GM18517 (cell line): ENCODE data around the gene PCSK7.

Experiments used
- ATAC-seq: cut with Tn5 transposase; IDR thresholded peaks from one replicate; pipeline ENCODE4 v1.9.1; 2021; ENCODE audit warnings: mild to moderate bottlenecking, moderate library complexity; ENCODE audit not compliant: unreplicated experiment

PCSK7 gene

DNA sequence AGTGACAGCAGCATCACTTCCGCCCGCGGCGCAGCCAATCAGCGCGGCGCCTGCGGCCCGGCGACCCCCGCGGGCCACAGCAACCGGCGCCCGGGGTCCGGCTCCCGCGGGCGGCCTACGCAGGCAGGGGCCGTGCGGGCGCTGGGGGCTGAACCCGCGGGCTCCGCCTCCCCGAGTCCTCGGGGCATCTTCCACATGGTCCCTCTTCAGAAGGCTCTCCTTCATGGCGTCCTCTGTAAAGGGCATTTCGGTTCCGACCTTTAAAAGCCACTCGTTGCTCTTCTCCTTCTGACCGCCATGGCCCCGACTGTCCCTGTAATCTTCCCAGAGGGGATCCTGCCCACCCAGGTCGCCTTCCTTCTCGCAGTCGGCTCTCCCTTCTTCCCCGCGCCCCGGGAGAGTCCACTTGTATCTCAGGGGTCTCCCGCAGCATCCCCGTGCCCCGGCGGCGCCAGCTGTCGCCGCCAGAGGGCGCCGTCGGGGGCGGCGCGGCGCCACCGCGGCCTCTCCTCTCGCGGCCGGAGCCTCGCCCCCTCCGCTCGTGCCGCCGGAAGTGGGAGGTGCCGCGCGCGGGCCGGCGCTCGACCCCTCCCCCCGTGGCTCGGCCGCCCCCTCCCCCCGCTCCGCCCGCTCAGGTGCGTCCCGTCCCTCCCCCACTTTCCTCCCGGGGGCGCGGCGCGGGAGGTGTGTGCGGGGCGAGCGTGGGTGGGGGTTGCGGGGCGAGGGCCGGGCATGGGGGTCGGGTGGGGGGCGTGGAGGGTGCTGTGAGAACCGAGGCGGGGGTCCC is 412 bp upstream of the PCSK7 start, which contains the start of gene RNF214:
Gene RNF214 (plus strand): TSS at position 580 of the 787 bp plus-strand sequence. CDS start 1,602 bp downstream, outside the sequence.
- peak; percentile 55 for ATAC-seq

DNA sequence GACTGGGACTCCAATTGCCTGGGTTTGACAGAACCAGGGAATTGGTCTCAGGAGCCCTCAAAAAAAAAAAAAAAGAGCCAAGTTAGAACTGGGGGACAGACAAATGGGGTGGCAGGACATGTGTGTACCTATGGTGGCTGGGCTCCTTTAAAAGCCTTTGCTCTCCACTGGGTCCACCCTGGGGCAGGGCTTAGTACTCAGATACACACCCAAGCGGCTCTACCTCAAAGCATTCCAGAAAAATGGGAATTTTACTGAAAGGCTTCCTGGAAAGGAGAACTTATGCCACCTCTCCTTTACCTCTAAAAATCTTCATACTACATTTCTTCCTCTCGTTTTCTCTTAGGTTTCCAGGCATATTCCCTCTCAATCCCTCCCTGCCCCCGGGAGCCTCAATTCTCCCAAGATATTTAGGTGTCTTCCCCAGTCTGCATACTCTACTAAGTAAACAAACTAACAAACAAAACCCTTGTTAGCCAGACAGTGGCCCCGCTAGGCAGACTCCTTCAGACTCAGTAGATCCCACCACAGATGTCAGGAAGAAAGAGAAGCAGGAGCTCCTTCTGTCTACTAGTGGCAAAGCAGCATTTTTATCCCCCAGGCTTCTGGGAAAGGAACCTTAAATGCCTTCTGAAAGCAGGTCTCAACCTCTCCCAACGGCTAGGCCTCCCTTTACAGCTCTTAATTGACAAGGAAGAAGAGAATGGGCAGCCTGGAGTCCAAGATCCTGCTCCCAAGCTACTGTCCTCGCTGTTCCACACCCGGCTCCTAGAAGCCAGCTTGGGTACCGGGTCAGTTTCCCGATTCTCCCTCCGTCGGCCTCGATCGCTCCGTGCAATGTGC is 653 bp downstream of the PCSK7 start:
- ATAC-seq, result no peak

DNA sequence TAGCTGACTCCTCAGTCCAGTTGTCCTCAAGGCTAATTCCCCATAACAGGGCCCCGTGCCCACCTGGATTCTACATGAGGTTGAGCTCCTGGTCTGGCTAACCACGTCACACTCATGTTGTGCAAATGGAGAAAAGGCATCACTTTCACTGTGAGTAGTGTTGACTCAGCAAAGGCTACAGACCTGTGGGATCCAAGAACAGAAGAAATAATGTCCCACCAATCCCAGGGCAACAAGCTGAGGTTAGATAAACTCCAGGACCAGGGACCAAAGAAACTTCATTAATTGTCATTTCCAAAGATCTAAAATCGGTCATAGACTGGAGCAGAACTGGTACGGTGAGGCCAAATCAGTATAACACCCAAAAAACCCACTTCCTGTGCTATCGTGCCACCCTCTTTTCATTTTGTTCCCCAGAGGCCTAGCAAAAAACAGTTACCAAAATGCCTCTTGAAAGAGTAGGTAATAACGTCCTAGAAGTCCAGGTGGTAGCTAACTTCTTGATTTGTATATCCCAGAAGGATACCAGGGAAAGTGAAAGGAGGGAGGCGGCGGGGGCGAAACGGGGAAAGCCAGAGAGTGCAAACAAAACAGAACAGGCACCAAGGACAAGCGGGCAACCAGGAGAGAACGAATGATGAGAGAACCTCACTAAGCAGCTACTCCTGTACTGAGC is 1.4 kb downstream of the PCSK7 start:
- no peak for ATAC-seq

DNA sequence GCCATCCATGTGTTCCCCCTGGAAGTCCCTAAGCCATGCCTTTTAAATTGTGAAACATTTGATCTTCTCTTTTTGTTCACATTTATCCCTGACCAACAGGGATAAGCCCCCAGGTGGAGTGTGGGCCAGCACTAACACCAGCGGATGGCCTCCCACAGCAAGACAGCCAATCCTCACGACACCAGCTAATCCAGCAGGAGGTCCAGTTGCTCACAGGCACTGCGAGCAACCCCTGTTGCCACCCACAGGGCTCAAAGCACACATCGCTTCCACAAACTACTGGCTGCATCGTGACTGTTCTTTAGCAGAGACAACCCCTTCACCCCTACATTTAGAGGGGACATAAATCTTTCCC is 2.0 kb downstream of the PCSK7 start:
- ATAC-seq, result no peak

DNA sequence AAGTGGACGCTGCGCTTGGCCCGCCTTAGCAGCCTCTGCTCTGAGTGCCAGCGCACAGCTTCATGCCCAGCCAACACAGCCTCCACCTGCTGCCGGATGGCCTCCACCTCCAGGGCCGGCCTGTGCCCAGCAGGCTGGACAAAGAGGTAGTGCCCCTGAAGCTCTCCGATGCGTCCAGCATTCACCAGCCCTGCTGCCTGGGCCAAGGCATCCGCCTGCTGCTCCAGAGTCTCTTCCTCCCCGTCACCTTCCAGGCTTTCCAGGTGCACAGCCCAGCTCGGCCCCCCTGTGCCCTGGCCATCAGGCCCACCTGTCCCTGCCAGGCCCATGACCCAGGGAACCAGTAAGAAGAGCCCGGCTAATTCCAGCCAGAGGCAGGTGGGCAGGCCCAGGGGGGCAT is 2.5 kb downstream of the PCSK7 start:
- no peak for ATAC-seq

DNA sequence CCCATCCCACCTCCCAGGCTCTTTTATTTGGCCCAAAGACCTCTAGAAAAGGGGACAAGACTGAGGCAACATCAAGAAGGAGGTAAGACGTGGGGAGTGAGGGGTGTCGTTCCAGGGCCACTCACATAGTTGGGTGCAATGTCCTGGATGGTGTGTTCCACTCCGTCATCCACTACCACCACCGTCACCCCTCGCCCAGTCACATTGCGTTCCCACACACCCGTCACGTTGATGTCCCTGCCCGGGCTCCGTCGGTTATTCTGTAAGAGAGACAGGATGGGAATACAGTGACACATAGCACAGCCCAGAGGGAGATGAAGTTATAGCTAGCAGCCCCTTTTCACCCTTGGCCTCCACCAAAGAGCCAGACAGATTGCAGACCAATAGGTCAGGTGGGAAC is 3.8 kb downstream of the PCSK7 start:
- ATAC-seq, result no peak

DNA sequence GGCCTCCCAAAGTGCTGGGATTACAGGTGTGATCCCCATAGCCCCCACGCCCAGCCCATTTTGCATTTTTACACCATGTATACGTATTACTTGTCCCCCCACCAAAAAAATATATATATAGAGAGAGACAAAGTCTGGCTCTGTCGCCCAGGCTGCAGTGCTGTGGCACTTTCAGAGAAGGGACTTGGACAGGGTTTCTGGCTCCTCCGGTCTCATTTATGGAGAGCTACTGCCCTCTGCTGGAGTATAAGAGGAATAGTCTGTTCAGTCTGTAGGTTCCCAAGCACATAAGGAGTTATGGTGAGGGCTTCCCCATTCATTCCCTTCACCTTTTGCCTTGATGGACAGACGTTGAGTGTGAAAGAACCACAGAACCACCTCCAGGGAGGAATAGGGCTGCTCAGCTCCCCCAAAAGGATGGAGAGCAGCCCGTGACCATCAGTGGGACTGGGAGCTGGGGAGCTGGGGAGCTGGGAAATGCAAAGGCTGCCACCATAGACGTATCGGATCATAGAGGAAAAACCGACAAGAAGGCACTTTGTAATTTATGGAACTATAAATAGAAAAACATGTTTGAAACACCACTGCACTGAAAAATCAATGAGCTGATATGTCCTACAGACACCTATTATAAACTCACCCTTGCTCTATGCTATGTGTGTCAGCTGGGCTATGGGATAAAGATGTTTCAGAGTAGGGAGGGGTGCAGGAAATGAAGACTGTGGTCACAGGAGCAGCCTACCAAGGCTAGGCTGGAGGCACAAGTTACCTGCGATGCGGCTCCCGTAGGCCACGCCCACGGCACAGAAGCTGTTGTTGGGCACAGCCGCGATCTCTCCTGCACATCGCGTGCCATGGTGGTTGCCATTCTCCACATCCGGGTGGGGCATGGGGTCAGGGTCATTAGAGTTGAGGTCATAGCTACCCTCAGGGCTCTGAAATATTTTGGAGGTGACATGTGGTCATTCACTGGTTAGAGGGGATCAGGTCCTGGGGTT is 5.2 kb downstream of the PCSK7 start:
- ATAC-seq, result no peak

DNA sequence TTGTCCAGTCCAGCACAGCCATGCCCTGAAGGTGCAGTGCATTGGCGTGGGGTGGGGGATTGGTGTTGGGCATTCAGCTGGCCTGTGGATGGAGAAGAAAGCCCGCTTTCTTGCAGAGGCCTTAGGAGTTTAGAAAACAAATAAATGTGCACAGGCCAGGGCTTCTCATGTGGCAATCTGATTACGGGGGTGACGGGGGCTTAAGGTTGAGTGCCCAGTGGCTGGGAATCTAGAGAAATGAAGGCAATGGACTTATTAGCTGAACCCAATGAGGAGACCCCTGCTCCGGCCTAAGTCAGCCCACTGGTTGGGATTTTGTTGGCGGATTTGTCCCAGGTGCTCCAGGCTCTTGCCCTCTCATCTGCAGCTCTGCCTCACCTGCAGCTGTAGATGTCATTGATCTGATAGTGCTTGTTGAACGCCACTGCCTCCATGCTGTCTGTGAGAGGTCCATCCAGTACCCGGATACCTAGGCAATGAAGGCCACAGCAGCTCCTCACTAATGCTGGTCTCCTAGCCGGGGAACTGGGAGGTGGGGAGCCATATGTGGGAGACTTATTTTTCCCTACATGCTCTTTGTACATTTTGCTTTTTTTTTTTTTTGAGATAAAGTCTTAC is 6.2 kb downstream of the PCSK7 start:
- ATAC-seq, result no peak

DNA sequence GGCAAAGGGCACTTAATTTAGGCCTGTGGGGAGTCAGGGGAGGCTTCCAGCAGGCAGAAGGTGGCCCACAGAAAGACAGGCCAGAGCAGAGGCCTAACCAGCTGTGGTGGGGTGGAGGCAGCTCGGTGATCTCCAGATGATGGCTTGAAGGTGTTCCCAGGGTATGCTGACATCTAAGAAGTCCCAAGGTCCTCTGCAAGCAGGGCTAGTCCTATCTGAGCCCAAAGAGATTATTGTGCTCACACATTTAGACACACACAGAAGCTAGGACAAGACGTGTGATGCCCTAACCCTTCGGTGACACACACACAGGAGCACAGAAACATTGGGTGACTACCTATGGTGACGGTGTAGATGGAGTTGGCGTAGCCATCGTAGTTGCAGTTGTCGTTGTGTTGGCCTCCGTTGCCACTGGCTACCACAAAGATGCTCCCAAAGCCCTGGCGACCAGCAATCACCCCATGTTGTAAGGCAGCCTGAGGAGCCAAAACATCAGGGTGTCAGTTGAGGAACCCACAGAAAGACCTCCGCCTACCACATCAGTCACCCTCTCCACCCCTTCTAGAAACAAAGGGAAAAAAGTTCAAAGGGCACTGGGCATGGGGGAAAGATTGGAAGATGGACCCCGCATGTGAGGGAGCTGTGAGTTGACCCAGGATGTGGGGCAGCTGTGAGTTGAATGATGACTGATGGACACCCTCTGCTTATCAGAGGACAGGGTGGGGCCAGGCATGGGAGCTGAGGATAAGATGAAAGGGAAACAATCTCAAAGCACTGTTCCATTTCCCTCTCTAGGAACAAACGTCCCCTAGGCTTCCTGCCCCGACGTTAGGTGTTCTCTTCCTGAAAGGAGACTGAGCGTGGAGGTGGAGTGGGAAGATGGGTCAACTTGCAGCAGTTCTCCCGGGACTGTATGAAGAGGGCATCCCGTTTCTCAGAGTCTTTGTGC is 7.9 kb downstream of the PCSK7 start:
- no peak for ATAC-seq

DNA sequence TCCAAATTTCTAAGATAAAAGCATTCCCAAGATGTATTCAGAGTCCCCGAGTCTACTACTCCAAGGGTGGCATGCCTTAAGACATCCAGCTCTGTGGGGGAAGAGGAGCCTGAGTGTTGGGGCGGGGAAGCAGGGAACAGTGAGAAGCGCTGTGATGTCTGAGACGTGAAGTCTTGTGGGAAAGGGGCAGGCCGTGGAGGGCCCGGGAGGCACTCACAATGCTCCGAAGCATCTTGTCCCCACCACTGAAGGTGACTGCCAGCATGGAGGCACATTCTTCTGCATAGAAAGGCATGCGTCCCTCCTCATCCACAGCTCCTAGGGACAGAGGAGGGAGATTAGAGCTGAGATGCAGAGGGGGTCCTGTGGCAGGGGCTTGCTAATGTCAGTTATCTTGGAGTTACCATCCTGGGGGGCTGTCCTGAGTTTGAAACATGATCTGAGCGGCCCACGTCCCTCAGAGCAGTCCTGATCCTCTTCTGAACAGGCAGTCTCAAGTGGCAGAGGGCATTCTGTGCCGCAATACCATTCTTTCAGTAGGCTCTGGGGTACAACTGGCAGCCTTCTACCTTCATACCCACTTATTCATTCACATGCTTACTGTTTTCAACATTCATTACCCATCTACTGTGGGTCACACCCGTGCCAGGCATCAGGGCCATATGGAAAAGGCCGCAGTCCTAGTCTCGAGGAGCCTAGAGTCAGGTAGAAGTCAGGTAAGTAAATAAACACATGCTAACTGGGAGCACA is 8.7 kb downstream of the PCSK7 start:
- no peak for ATAC-seq

DNA sequence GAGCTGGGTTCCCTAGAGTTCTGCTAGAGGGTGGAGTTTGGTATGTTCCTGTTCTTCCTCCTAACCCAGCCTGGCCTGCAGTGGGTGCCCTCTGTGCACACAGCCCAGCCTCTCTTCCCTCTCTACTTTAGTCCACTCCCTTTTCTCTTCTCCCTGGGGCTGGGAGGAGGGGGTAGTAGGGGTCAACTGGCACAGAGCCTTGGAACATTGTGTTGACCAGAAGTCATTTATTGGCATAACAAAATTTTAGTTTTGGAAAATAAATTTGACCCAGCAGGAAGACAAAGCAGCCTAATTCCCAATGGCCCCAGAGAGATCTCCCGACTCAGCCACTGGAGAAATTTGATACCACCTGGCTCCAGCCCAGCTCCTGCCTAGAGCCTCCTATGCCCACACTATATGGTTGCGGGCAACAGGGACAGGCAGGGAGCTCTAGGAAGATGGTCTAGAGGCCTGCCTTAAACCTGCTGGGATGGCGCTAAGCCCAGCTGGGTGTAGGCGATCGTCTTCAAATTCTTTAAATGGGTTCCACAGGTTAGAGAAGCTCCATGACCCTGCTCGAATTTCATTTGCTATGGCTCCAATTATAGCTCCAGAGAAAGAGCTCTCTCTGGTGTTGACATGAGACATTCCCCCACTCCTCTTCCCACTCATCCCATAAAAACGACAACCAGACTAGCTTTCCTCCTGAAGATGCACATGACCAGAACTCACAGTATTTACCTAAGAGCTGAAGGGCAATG is 9.9 kb downstream of the PCSK7 start:
- no peak for ATAC-seq

DNA sequence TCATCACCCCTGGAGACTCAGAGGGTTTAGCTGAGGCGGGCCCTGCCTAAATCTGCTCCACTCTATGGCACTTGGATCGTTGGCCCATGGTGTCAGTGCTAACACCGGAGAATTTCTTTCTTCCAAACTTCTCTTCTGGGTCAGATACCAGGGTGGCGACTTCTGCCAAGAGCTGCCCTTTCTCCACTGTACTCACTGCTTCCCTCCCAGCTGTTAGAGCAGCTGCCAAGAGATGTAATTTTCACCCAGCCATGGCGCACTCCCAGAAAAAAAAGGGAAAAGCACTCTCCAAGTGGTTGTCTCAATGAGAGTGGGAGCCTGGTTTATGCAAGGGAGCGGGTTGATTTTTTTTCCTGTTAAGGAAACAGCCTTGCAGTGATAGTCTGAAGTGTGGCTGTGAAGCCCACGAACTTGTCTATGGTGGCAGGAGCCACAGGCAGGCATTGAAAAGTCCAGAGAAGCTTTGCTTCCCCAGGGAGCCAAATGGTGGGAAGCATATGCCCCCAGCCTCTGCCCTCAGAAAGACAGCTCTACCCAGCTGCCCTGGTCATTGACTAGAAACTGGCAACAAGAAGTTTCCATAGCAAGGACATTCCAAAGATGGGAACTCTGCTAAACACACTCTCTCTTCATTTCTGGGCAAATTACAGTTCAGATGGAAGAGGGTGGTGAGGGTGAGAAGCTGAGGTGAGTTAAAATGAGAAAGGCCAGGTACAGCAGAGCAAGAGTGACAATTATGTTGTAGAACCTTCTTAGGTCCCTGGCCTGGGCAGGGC is 10.7 kb downstream of the PCSK7 start:
- no peak for ATAC-seq

DNA sequence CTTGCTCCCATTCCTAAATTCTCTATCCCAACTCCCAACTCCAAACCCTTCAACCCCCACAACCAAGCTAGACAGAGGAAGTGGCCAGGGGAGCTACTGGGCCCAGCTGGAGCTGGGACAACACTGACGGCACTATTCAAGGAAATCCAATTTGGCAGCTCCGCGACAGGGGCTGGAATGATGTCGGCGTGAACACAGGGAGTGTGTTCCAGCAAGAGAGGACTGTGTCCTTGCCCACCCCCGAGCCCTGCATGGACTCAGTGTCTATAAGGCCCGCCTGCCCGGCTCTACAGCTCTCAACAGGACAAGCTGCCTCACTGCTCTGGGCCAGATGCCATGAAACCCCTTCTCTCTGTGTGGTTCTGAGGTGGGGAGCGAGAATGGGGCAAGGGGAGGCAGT is 11.3 kb downstream of the PCSK7 start:
- ATAC-seq, result no peak

DNA sequence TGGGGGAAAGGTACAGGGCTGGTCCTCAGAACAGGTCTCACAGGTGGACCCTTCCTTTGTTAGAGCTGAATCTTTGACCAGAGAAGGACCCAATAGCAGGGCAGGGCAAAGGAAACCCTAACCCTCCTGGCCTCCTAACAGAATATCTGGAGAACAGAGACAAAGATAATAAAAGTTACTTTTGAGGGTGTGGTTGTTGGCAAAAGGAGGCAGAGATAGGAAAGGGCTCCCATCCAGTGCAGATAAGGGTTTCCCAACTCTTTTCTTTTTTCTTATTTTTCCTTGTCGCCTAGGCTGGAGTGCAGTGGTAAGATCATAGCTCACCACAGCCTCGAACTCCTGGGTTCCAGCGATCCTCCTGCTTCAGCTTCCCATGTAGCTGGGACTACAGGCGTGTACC is 11.9 kb downstream of the PCSK7 start:
- ATAC-seq, result no peak

DNA sequence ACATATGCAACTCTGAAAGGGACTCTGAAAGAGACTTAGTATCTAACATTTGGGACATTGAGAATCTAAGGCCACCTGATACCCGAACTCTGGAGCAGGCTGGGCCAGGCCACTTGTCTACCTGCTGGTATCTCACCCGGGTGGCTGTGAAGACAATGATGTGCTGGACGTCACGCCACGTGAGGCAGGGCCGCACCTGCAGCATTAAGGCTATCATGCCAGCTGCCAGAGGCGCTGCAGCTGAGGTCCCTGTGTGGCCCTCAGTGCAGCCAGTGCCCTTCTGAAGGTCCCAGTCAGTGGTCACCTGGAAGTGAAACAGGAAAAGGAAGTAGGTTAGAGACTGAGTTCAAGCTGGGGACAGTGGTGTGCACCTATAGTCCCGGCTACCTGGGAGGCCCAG is 12.4 kb downstream of the PCSK7 start:
- no peak for ATAC-seq

DNA sequence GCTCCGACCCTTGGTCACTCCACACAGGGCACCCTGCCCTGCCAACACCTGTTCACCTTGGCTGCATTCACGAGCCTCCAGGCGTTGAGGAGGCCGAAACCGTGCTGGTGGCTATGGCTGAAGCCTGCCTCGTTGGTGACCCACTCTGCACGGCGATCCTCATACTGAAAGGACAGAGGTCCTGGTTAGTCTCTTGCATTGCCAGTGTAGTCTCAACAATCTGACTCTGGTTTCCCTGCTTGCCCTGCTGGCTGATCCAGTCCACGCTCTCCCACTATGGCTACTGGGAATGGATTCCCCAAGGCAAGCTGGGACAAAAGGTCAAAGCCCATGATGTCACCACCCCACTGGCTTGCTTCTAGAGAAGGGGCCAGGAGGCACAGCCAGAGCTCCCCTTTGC is 12.9 kb downstream of the PCSK7 start:
- ATAC-seq, result no peak
